Choroid plexus epithelial cell (primary cell): ENCODE results near the gene RAPGEF4.

Experiments used
- DNase-seq: peaks from one replicate; pipeline ENCODE4 v3.0.0-alpha.2; 2010; ENCODE audit warnings: low read depth
- H3K4me3 ChIP-seq: 2 replicates; pipeline ENCODE4 v1.5.1; 2011; ENCODE audit warnings: low read depth, mild to moderate bottlenecking, control low read depth, low read length, moderate library complexity
- TF ChIP-seq, protein P1 (sequence below): conservative IDR thresholded peaks from 2 replicates; pipeline ENCODE4 v1.5.1; 2011; ENCODE audit warnings: low read depth, mild to moderate bottlenecking, control low read depth, inconsistent platforms, low read length, moderate library complexity

Gene RAPGEF4

GRCh38 chr2:173001664-173002604 lies 266.3 kb downstream of the RAPGEF4 start:
- TF ChIP-seq, protein P1, sequence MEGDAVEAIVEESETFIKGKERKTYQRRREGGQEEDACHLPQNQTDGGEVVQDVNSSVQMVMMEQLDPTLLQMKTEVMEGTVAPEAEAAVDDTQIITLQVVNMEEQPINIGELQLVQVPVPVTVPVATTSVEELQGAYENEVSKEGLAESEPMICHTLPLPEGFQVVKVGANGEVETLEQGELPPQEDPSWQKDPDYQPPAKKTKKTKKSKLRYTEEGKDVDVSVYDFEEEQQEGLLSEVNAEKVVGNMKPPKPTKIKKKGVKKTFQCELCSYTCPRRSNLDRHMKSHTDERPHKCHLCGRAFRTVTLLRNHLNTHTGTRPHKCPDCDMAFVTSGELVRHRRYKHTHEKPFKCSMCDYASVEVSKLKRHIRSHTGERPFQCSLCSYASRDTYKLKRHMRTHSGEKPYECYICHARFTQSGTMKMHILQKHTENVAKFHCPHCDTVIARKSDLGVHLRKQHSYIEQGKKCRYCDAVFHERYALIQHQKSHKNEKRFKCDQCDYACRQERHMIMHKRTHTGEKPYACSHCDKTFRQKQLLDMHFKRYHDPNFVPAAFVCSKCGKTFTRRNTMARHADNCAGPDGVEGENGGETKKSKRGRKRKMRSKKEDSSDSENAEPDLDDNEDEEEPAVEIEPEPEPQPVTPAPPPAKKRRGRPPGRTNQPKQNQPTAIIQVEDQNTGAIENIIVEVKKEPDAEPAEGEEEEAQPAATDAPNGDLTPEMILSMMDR = no peak
- no peak for DNase-seq
- no peak overlapping the region for H3K4me3 ChIP-seq

DNA sequence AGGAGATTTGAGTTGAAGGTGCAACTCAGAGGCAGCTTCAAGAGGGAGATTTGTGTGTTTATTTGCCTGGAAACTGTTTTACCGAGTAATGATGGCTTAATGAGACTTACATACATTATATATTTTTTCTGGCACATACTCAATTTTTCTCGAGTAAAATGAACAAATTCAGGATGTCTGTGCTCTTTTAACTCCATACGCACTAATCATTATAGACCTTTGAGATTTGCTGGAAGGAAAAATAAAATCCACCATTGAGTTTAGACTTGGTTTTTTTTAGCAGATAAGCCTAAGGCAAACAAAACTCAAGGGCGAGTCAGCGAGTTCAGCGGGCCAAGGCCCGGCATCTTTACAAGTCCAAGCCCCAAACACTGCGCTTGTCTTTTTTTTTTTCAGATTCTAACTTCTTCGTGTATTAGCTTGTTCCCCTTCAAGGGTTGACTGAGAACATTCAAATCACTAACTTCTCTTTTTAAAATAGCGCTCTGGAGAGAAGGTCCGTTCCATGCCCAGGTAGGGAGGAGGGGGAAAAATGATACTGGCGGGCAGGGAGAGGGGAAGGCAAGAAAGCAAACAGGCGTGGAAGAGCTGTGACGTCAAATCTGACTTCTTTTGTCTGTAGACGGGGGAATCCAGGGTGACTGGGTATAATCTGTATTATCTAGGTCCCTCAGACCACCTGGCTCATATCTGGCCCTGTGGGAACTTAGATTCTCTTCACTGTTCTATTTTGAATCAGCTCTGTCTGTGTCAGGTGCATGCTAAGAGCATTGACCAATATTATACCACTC lies 267.3 kb downstream of the RAPGEF4 start:
- H3K4me3 ChIP-seq = no peak overlapping the region
- TF ChIP-seq, protein P1 = no peak
- no peak for DNase-seq

DNA sequence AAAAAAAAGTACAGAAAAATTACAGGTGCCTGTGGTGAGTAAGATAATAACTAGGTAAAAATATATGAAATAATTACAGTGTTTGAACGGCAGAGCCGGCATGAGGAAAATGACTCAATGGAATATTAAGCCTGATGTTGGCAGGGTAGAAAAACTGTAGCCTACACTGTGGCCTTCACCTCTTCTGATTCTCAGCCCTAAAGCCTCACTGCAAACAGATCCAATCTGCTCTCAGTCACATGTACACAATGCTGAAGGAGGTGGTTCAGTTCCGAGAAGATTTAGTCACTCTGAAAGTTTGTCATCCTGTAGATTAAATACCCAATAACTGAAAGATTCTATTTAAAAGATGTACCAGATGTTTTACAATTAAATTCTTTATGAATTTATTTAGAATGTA lies 273.1 kb downstream of the RAPGEF4 start:
- TF ChIP-seq, protein P1 = no peak
- no peak overlapping the region for H3K4me3 ChIP-seq
- no peak for DNase-seq

- H3K4me3 ChIP-seq = no peak overlapping the region
- TF ChIP-seq, protein P1 = no peak
- no peak for DNase-seq
Measured at GRCh38 chr2:173010233-173010632, 274.6 kb downstream of the RAPGEF4 start.

DNA sequence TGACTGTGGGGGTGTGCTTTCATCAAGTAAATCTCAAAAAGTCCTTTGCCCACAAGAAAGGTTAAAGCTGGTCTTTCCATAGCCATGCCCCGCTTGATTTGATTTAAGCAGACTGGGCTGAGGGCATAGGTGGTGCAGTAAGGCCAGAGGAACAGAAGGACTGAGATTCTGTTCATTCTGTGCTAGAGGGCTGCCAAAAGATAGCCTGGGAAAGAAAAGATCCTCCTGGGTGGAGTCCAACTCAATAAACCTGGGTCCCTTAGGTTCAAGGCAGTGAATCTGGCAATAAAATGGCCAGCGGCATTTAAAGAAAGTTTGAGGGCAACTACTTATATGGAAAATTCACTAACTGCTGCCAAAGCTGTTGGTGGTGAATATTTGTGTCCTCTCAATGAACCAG lies 280.8 kb downstream of the RAPGEF4 start:
- H3K4me3 ChIP-seq = no peak overlapping the region
- TF ChIP-seq, protein P1 = no peak

DNA sequence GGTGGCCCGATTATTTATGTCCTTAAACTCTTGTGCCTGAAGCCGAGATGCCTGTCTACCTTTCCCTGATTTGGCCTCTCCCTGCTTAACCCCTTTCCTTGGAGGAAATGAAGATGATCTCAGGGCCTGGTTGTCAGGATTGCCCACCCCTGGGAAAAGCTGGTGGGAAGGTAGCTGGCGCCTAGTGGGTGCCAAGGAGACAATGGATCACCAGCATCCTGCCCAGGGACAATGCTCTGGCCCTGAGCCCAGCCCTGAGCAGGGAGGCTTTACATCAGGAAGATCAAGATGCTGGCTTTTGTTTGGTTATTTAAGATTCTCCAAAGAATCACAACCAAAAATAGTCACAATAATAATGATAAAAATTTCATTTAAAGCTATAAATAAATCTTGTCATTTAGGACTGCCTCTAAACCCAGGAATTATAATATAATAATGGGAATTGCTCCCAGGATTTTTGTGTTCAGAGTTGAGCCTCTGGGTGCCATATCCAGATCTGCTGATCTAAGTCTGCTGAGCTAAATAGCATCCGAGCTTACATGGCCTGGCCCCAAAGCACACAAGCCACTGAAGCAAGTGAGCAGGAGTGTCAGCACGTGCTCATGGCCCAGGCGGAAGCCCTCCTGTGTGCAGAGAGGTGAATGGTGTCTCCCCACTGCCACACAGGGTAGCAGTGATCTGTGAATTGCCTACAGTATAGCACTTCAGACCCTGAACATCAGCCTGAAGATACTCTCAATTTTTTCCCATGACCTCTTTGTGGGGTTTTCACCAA lies 282.2 kb downstream of the RAPGEF4 start:
- no peak overlapping the region for H3K4me3 ChIP-seq
- no peak for DNase-seq
- TF ChIP-seq, protein P1 = no peak

More for the DNA sequence above, 280.8 kb downstream of the RAPGEF4 start:
- no peak for DNase-seq
